GM18867 (cell line): ENCODE measurements around the gene AHNAK.

Experiments
- ATAC-seq: cut with Tn5 transposase; IDR thresholded peaks from one replicate; pipeline ENCODE4 v1.9.1; 2021; ENCODE audit warnings: mild to moderate bottlenecking, moderate library complexity; ENCODE audit not compliant: unreplicated experiment

The AHNAK gene

DNA sequence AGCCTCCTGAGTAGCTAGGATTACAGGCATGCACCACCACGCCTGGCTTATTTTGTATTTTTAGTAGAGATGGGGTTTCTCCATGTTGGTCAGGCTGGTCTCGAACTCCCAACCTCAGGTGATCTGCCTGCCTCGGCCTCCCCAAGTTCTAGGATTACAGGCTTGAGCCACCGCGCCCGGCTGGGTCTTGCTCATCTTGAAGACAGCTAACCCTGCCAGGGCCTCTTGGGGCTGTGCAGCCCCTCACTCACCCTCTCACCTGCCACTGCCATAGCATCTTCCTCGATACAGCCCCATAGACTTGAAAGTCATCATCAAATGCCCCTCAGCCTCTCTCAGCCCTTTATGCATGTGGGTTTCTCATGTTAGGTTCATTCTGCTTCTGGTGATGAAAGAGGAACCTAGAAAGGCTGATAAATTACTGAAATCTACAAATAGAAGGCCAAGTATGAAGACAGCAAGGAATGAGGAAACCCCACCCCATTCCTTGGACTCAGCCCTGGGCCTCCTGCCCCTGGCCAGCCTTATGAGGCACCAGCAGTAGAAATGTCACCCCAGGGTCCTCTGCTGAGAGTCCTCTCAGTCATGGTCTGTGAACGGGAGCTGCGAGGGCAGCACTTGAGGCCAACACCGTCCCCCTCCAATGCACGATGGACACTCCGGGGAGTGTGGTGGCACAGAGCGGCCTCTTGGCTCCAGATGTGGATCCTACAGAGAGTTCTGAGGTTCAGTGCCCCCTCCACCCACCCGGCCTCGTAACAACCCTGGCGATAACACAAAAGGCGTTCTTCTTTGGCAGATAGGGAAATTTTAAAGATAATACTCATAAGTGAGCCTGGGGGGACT is 103.0 kb downstream of the AHNAK start:
- no peak for ATAC-seq

- ATAC-seq = no peak
These were observed 106.6 kb downstream of the AHNAK start for GRCh38 chr11:62439785-62440602.

- no peak for ATAC-seq
These were observed 108.0 kb downstream of the AHNAK start for GRCh38 chr11:62438641-62439040.

DNA sequence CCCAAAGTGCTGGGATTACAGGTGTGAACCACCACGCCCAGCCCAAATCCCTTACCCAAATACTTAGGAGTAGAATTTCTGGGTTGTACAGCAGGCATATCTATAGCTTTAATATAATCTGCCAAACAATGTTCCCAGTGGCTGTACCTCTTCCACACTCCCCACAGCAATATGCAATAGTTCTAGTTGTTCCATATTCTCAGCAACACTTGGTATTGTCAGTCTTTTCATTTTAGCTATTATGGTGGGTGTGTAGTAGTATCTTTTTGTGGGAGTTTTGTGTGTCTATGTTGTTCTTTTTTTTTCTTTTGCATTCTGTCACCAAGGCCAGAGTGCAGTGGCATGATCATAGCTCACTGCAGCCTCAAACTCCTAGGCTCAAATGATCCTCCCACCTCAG is 109.0 kb downstream of the AHNAK start:
- ATAC-seq = no peak

- no peak for ATAC-seq
These were observed 110.6 kb downstream of the AHNAK start for GRCh38 chr11:62435846-62436660.

- ATAC-seq = no peak
These were observed 112.7 kb downstream of the AHNAK start for GRCh38 chr11:62433904-62434276.

- no peak for ATAC-seq
These were observed 113.3 kb downstream of the AHNAK start for GRCh38 chr11:62433141-62433903.

DNA sequence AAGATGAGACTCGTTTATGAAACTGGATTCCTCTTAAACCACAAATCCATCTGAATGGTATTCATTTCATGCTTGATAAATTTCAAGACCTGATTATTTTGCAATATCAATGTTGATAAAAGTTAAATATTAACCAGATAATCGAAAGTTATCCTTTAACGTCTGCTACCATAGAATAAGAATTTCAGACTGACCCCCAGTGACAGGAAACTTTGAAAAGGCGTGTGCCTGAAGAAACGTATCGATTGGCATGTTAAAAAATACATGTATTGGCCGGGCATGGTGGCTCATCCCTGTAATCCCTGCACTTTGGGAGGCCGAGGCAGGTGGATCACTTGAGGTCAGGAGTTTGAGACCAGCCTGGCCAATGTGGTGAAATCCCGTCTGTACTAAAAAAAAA is 113.9 kb downstream of the AHNAK start:
- ATAC-seq = no peak

GRCh38 chr11:62431171-62431901 is 115.3 kb downstream of the AHNAK start:
- no peak for ATAC-seq

GRCh38 chr11:62430425-62430824 is 116.2 kb downstream of the AHNAK start:
- no peak for ATAC-seq

- no peak for ATAC-seq
These were observed 117.6 kb downstream of the AHNAK start for GRCh38 chr11:62428871-62429560.

DNA sequence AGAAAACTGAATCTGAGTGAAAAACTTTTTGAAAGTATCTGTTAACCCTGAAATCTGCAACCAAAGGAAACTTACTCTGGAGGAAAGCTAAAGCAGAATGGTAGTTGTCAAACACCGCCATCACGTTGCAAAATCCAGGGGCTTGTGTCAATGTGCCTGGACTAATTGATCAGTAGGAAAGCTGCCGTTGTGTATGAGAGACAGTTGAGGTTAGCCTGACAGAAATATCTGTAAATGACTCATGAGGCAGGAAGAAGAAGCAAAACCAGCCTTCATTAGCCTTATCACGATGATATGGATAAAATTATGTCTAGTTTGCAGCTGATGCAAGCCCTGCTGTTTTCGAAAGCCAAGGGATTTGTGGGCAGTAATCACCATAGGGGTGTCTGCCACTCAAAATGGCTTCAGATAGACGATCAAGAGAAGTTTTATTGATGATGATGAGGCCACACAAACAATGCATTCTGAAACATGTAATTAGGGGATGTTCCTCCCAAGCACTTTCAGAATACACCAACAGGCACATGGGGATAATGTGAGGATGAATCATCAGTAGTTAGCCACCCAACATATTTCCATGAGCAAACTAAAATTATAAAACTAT is 118.9 kb downstream of the AHNAK start:
- no peak for ATAC-seq

DNA sequence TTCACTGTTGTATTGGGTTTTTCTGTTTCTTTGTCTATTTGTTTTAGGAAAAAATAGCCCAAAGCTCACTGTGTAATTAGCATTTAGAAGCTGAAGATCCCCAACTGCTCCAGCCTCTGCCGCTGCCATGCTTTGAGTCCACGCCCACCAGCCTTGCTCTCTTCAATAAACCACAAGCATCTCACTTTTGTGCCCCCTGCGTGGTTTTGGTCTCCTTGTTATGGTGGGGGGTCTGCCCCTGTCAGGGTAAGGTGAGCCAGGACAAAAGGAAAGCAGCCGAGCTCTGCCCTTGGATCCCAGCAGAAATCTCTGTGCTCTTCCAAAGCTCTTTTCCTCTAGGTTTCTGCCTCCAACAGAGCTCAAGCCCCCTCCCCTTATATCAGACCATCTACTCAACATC is 123.6 kb downstream of the AHNAK start:
- ATAC-seq = no peak

GRCh38 chr11:62421996-62422395 is 124.6 kb downstream of the AHNAK start:
- no peak for ATAC-seq

GRCh38 chr11:62420882-62421281 is 125.7 kb downstream of the AHNAK start:
- ATAC-seq = no peak

GRCh38 chr11:62419943-62420342 is 126.7 kb downstream of the AHNAK start:
- ATAC-seq = no peak

DNA sequence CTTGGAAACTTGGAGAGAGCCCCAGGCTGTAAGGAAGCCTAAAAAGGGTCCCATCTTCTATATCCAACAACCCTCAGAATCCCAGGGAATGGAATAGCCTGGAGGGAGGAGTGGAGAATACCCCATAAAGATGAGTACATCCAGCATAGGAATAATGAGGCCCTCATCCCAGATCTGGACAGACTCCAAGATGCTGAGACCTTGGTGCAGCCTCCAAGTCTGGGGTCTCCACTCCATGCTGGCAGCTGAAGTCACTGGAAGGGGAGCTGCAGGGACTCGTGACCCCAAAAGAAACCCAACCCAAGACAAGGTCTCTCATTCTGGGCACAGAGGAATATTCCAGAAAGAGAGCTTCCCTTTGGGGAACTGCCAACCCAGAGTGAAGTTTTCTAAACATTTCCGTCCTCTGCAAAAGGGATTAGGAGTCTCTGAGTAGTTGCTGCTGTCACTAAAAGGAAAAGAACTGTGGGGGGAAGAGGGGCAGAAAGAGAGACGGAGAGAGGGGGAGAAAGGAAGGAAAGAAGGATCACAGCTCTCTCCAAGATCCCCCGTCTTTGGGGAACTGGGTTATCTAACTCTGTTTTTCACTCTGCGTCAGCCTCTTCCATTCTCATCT is 127.2 kb downstream of the AHNAK start:
- no peak for ATAC-seq

- no peak for ATAC-seq
These were observed 127.9 kb downstream of the AHNAK start, which contains the start of gene SCGB1A1 for GRCh38 chr11:62418733-62419132. Gene SCGB1A1 (plus strand): TSS chr11:62419033. CDS start chr11:62419096, 63 bp downstream.
